SK-N-MC (cell line): ENCODE data around the gene DAZAP1.

Experiments
- EZH2 ChIP-seq: fragments of 200-600 bp; sonication (generic); IDR thresholded peaks from one replicate; pipeline ENCODE4 v1.6.1; 2017; ENCODE audit warnings: antibody characterized with exemption
- FOXP2 ChIP-seq: optimal IDR thresholded peaks from 2 replicates; pipeline ENCODE3; 2011; ENCODE audit warnings: mild to moderate bottlenecking, moderate library complexity; ENCODE audit not compliant: insufficient read depth; ENCODE audit errors: extremely low read length, control extremely low read depth
- POLR2AphosphoS5 ChIP-seq: IDR thresholded peaks from 2 replicates; pipeline ENCODE4 v1.6.1; 2012; ENCODE audit warnings: mild to moderate bottlenecking, low read depth, low read length, borderline replicate concordance

- no peak for TF ChIP-seq POLR2AphosphoS5
- no peak for TF ChIP-seq EZH2
- TF ChIP-seq FOXP2: no peak
These were observed 74.5 kb downstream of the DAZAP1 start for GRCh38 chr19:1481893-1482360.
